Caco-2 (cell line): Measurements from ENCODE around the gene SFXN2. TPM values are rescaled to one million over a fixed set of nuclear protein-coding genes. Genes with fewer than 3 reads are reported as not detected.

Source experiments
- BruUV-seq: library from RNA; stranded (reverse); fragments of 400-500 nt; replicated peaks from 2 replicates; lab custom pipeline; 2021; lab: Mats Ljungman, UMichigan
- CTCF ChIA-PET: fragments of 300-600 bp; sonication (Branson Sonifier 250); formaldehyde crosslinking; loops from one replicate; lab custom pipeline; 2022; ENCODE audit warnings: antibody characterized with exemption; lab: Charles Lee
- POLR2A ChIA-PET: fragments of 300-600 bp; sonication (Branson Sonifier 250); formaldehyde crosslinking; loops from one replicate; lab custom pipeline; 2022; ENCODE audit warnings: antibody characterized with exemption; lab: Charles Lee
- DNase-seq, 2 experiments: peaks; one replicate each; pipeline versions ENCODE4 v3.0.0 to v3.0.0-alpha.2; 2020 to 2022
- H3K27me3 ChIP-seq: replicated peaks from 2 replicates; pipeline ENCODE4 v1.6.0; 2011; ENCODE audit warnings: low read length; ENCODE audit not compliant: control insufficient read depth, insufficient read depth
- H3K36me3 ChIP-seq: 2 replicates; pipeline ENCODE4 v1.5.1; 2011; ENCODE audit warnings: low read length; ENCODE audit not compliant: control insufficient read depth, insufficient read depth
- H3K4me1 ChIP-seq: fragments of 250-450 bp; sonication (Bioruptor Pico); 2 replicates; pipeline ENCODE4 v1.5.1; 2020; ENCODE audit warnings: mild to moderate bottlenecking
- H3K4me3 ChIP-seq: 2 replicates; pipeline ENCODE4 v1.5.1; 2011; ENCODE audit warnings: low read depth, mild to moderate bottlenecking, control low read depth, low read length
- H3K9me3 ChIP-seq: fragments of 250-450 bp; sonication (Bioruptor Pico); 2 replicates; pipeline ENCODE4 v1.5.1; 2020; ENCODE audit warnings: mild to moderate bottlenecking, moderate library complexity
- H3K27ac Mint-ChIP-seq: one replicate; pipeline ENCODE4 v1.8.0; 2022; ENCODE audit warnings: mixed read lengths; ENCODE audit not compliant: unreplicated experiment
- H3K27me3 Mint-ChIP-seq: one replicate; pipeline ENCODE4 v1.8.0; 2022; ENCODE audit warnings: mixed read lengths; ENCODE audit not compliant: insufficient read depth, unreplicated experiment
- H3K36me3 Mint-ChIP-seq: one replicate; pipeline ENCODE4 v1.8.0; 2022; ENCODE audit warnings: mild to moderate bottlenecking, mixed read lengths; ENCODE audit not compliant: insufficient read depth, unreplicated experiment
- H3K4me1 Mint-ChIP-seq: one replicate; pipeline ENCODE4 v1.8.0; 2022; ENCODE audit warnings: low read depth, mixed read lengths; ENCODE audit not compliant: unreplicated experiment
- H3K4me3 Mint-ChIP-seq: one replicate; pipeline ENCODE4 v1.8.0; 2022; ENCODE audit warnings: mild to moderate bottlenecking, moderate library complexity, mixed read lengths; ENCODE audit not compliant: unreplicated experiment
- H3K9me3 Mint-ChIP-seq: one replicate; pipeline ENCODE4 v1.8.0; 2022; ENCODE audit warnings: mixed read lengths; ENCODE audit not compliant: unreplicated experiment
- intact Hi-C: fragments of 100-400 bp; cut with micrococcal nuclease; formaldehyde crosslinking; loops from one replicate; pipeline ENCODE4 v1.10.0; 2022; ENCODE audit not compliant: unreplicated experiment
- total RNA-seq: library from RNA; stranded (reverse); gene quantifications from 2 replicates; pipeline ENCODE4 v1.2.3, GENCODE V29; 2022
- TF ChIP-seq, protein P1 (sequence below), 2 experiments: fragments of 200-600 bp in 1 of 2; IDR thresholded peaks; 1 replicate in 1 of 2; 2 replicates in 1 of 2; pipeline versions ENCODE4 v1.5.1 to v1.8.0; 2011 to 2022; ENCODE audit warnings: antibody characterized with exemption in 1 of 2, control low read depth in 1 of 2, inconsistent platforms in 1 of 2, low read depth in 1 of 2, low read length in 1 of 2, mild to moderate bottlenecking in 1 of 2, moderate library complexity in 1 of 2; ENCODE audit not compliant: insufficient read depth in 1 of 2, severe bottlenecking in 1 of 2, unreplicated experiment in 1 of 2

SFXN2 gene
- total RNA-seq, 1 experiment from 2014 or later, result 40.0 TPM

DNA sequence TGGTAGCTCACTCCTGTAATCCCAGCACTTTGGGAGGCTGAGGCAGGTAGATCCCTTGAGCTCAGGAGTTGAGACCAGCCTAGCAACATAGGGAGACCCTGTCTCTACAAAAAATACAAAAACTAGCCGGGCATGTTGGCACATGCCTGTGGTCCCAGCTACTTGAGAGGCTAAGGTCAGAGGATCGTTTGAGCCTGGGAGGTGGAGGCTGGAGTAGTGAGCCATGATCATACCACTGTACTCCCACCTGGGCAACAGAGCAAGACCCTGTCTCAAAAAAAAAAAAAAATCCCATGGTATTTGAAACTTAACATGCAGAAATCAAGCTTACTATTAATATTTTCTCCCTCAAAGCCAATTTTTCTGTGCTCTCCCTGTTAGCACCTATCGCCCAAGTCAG is 5.9 kb downstream of the SFXN2 start:
- H3K4me1 Mint-ChIP-seq, result peaks cover 38% of the 10 kb centered on the region
- no peaks in the 10 kb centered on the region for H3K27me3 ChIP-seq
- peak in 1 of 2 experiments; percentile 9 for DNase-seq
- H3K27ac Mint-ChIP-seq, result no peak overlapping the region
- BruUV-seq, result no TSS peak
- no peaks in the 10 kb centered on the region for H3K9me3 Mint-ChIP-seq
- H3K36me3 Mint-ChIP-seq, result peaks cover 39% of the 10 kb centered on the region
- no peak overlapping the region for H3K4me3 Mint-ChIP-seq
- 0 out of 2 replicates have a peak, but pooled peaks cover 6% of the 10 kb centered on the region for H3K4me1 ChIP-seq
- no peaks in the 10 kb centered on the region for H3K36me3 ChIP-seq
- no peak overlapping the region for H3K4me3 ChIP-seq
- POLR2A ChIA-PET, result interaction anchor here (0.8 kb wide), 1 partner anchor 12 kb away, joined by 6 read pairs; no protein-coding TSS in a partner anchor
- CTCF ChIA-PET, result interaction anchor here (0.7 kb wide), 1 partner anchor 358 kb away, joined by 9 read pairs; no protein-coding TSS in a partner anchor
- H3K27me3 Mint-ChIP-seq, result no peaks in the 10 kb centered on the region
- TF ChIP-seq, protein P1, sequence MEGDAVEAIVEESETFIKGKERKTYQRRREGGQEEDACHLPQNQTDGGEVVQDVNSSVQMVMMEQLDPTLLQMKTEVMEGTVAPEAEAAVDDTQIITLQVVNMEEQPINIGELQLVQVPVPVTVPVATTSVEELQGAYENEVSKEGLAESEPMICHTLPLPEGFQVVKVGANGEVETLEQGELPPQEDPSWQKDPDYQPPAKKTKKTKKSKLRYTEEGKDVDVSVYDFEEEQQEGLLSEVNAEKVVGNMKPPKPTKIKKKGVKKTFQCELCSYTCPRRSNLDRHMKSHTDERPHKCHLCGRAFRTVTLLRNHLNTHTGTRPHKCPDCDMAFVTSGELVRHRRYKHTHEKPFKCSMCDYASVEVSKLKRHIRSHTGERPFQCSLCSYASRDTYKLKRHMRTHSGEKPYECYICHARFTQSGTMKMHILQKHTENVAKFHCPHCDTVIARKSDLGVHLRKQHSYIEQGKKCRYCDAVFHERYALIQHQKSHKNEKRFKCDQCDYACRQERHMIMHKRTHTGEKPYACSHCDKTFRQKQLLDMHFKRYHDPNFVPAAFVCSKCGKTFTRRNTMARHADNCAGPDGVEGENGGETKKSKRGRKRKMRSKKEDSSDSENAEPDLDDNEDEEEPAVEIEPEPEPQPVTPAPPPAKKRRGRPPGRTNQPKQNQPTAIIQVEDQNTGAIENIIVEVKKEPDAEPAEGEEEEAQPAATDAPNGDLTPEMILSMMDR (IDR thresholded peaks at IDR 0.05; ENCODE audit: insufficient read depth in 1 of 2, low read depth in 1 of 2, low read length in 1 of 2, severe bottlenecking in 1 of 2, unreplicated experiment in 1 of 2), result no peak
- intact Hi-C loops, result no loop called here
- no peaks in the 10 kb centered on the region for H3K9me3 ChIP-seq

DNA sequence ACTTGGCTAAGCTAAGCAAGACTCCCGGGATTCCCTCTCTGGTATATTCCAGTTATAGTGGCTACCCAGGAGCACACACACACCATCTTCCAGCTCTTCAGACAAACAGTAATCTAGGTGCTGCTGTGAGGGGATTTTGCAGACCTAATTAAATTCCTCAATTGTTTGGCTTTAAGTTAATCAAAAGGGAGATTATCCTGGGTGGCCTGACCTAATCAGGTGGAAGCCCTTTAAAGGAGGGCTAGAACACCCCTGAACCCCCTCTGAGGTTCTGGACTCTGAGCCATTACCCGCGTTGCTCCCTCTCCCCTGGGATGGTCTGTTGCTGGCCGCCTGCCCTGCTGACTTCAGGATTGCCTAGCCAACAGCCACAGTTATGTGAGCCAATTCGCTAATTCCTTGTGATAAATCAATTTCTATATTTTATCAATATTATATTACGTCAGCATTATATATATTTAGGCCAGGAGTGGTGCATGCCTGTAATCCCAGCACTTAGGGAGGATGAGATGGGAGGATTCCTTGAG is 6.4 kb downstream of the SFXN2 start:
- H3K27ac Mint-ChIP-seq, result no peak overlapping the region
- peak in 1 of 2 experiments; percentile 8 for DNase-seq
- TF ChIP-seq, protein P1 (IDR thresholded peaks at IDR 0.05; ENCODE audit: insufficient read depth in 1 of 2, low read depth in 1 of 2, low read length in 1 of 2, severe bottlenecking in 1 of 2, unreplicated experiment in 1 of 2), result no peak
- Histone ChIP-seq H3K4me3 (no peak overlapping the region), H3K4me1 (0 out of 2 replicates have a peak, but pooled peaks cover 6% of the 10 kb centered on the region), H3K36me3 (no peaks in the 10 kb centered on the region), H3K27me3 (no peaks in the 10 kb centered on the region), H3K9me3 (no peaks in the 10 kb centered on the region)
- no TSS peak for BruUV-seq
- no peak overlapping the region for H3K4me3 Mint-ChIP-seq
- ChIA-PET CTCF (interaction anchor here (0.7 kb wide), 1 partner anchor 357 kb away, joined by 9 read pairs; no protein-coding TSS in a partner anchor), POLR2A (interaction anchor here (0.8 kb wide), 1 partner anchor 12 kb away, joined by 6 read pairs; no protein-coding TSS in a partner anchor)
- H3K9me3 Mint-ChIP-seq, result no peaks in the 10 kb centered on the region
- intact Hi-C loops, result no loop called here
- peaks cover 39% of the 10 kb centered on the region for H3K36me3 Mint-ChIP-seq
- H3K27me3 Mint-ChIP-seq, result no peaks in the 10 kb centered on the region
- peaks cover 37% of the 10 kb centered on the region for H3K4me1 Mint-ChIP-seq

DNA sequence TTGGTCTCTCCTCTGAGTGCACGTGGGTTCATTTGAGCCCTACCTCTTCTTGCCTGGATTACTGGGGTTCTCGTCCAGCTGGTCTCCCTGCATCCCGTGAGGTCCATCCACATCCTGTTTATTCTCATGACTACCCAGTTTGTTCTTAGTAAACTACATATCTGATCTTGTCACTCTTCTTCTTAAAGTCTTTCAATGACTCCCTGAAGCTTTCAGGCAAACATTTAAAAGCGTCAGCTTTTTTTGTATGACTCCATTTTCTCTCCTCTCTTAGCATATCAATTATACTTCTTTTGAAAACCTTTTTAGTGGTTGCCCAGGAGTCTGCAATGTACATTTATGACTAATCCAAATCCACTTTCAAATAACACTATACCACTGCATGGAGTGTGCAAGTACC is 7.5 kb downstream of the SFXN2 start:
- Mint-ChIP-seq H3K9me3 (no peaks in the 10 kb centered on the region), H3K36me3 (peaks cover 30% of the 10 kb centered on the region), H3K4me1 (peaks cover 30% of the 10 kb centered on the region), H3K4me3 (no peak overlapping the region), H3K27ac (no peak overlapping the region), H3K27me3 (no peaks in the 10 kb centered on the region)
- no TSS peak for BruUV-seq
- Histone ChIP-seq H3K4me1 (0 out of 2 replicates have a peak, but pooled peaks cover 6% of the 10 kb centered on the region), H3K36me3 (no peaks in the 10 kb centered on the region; the same call in 1 of the 2 replicates), H3K27me3 (no peaks in the 10 kb centered on the region), H3K9me3 (no peaks in the 10 kb centered on the region), H3K4me3 (no peak overlapping the region)
- no peak for DNase-seq
- POLR2A ChIA-PET, result no interaction called here
- intact Hi-C loops, result no loop called here
- CTCF ChIA-PET, result no interaction called here
- TF ChIP-seq, protein P1 (IDR thresholded peaks at IDR 0.05; ENCODE audit: insufficient read depth in 1 of 2, low read depth in 1 of 2, low read length in 1 of 2, severe bottlenecking in 1 of 2, unreplicated experiment in 1 of 2), result no peak
